IMR-90 (cell line): Measurements from ENCODE around the gene TAPBP. TPM values are rescaled to one million over a fixed set of nuclear protein-coding genes. Genes with fewer than 3 reads are reported as not detected.

Experiments used
- ATAC-seq: fragments of 200-7000 bp; cut with Tn5 transposase; 2 replicates; pipeline ENCODE4 v1.9.1; 2020; ENCODE audit warnings: low read depth, mild to moderate bottlenecking, moderate library complexity
- BruUV-seq: library from RNA; stranded (reverse); fragments of 400-500 nt; replicated peaks from 2 replicates; lab custom pipeline; 2021; lab: Mats Ljungman, UMichigan
- CTCF ChIA-PET: fragments of 300-600 bp; formaldehyde crosslinking; extraction: SDS; loops from one replicate; lab custom pipeline; 2021; ENCODE audit warnings: antibody characterized with exemption; lab: Yijun Ruan, JAX
- POLR2A ChIA-PET: fragments of 300-600 bp; sonication (Branson Sonifier 250); formaldehyde crosslinking; loops from one replicate; lab custom pipeline; 2022; ENCODE audit warnings: antibody characterized with exemption; ENCODE audit not compliant: unreplicated experiment; lab: Charles Lee
- DNase-seq: peaks from one replicate; pipeline ENCODE4 v3.0.0; 2013
- H2AFZ ChIP-seq: replicated peaks from 2 replicates; pipeline ENCODE3; 2013; ENCODE audit warnings: low read length, mild to moderate bottlenecking; ENCODE audit not compliant: poor library complexity
- H2AK5ac ChIP-seq: 2 replicates; pipeline ENCODE4 v1.6.1; 2013; ENCODE audit warnings: low read depth, low read length, inconsistent platforms
- H2AK9ac ChIP-seq: replicated peaks from 2 replicates; pipeline ENCODE3; 2013; ENCODE audit warnings: mild to moderate bottlenecking, low read depth, low read length, moderate library complexity; ENCODE audit not compliant: poor library complexity
- H2BK120ac ChIP-seq: 2 replicates; pipeline ENCODE4 v1.6.1; 2013; ENCODE audit warnings: low read depth, low read length, inconsistent platforms
- H2BK15ac ChIP-seq: 3 replicates; pipeline ENCODE4 v1.6.1; 2013; ENCODE audit warnings: low read depth, low read length, inconsistent platforms
- H2BK20ac ChIP-seq: 2 replicates; pipeline ENCODE4 v1.6.1; 2013; ENCODE audit warnings: low read depth, mild to moderate bottlenecking, inconsistent platforms, low read length, moderate library complexity
- H2BK5ac ChIP-seq: 2 replicates; pipeline ENCODE4 v1.6.1; 2013; ENCODE audit warnings: mild to moderate bottlenecking, low read depth, low read length, inconsistent platforms; ENCODE audit not compliant: poor library complexity, severe bottlenecking
- H3K14ac ChIP-seq: replicated peaks from 2 replicates; pipeline ENCODE4 v1.6.1; 2013; ENCODE audit warnings: low read depth, low read length, inconsistent platforms
- H3K18ac ChIP-seq: 2 replicates; pipeline ENCODE4 v1.6.1; 2013; ENCODE audit warnings: low read depth, low read length, control low read depth
- H3K23ac ChIP-seq: 2 replicates; pipeline ENCODE4 v1.6.1; 2013; ENCODE audit warnings: low read depth, low read length, inconsistent platforms
- H3K27ac ChIP-seq: 2 replicates; pipeline ENCODE4 v1.5.1; 2013; ENCODE audit warnings: mild to moderate bottlenecking, control low read depth, low read length; ENCODE audit not compliant: insufficient read depth
- H3K27me3 ChIP-seq: 2 replicates; pipeline ENCODE4 v1.6.1; 2013; ENCODE audit warnings: low read length; ENCODE audit not compliant: control insufficient read depth, insufficient read depth
- H3K36me3 ChIP-seq: 2 replicates; pipeline ENCODE4 v1.6.1; 2013; ENCODE audit warnings: low read length, mixed read lengths; ENCODE audit not compliant: control insufficient read depth, insufficient read depth
- H3K4ac ChIP-seq: 2 replicates; pipeline ENCODE4 v1.6.1; 2013; ENCODE audit warnings: low read depth, low read length, inconsistent platforms
- H3K4me1 ChIP-seq: 2 replicates; pipeline ENCODE4 v1.6.1; 2013; ENCODE audit warnings: low read length, mixed read lengths; ENCODE audit not compliant: control insufficient read depth, insufficient read depth
- H3K4me2 ChIP-seq: 2 replicates; pipeline ENCODE4 v1.6.1; 2013; ENCODE audit warnings: low read depth, mild to moderate bottlenecking, control low read depth, low read length, moderate library complexity
- H3K4me3 ChIP-seq: 2 replicates; pipeline ENCODE4 v1.5.1; 2013; ENCODE audit warnings: low read depth, mild to moderate bottlenecking, control low read depth, low read length, moderate library complexity; ENCODE audit not compliant: insufficient read depth
- H3K56ac ChIP-seq: 2 replicates; pipeline ENCODE4 v1.6.1; 2013; ENCODE audit warnings: low read length, inconsistent platforms; ENCODE audit not compliant: insufficient read depth; ENCODE audit errors: extremely low read depth
- H3K79me1 ChIP-seq, 2 experiments: 2 replicates each; pipeline ENCODE4 v1.6.1; 2013; ENCODE audit warnings: low read length in 2 of 2, inconsistent platforms in 1 of 2, low read depth in 1 of 2
- H3K9ac ChIP-seq: 2 replicates; pipeline ENCODE4 v1.6.1; 2013; ENCODE audit warnings: low read depth, low read length, control low read depth
- H3K9me1 ChIP-seq: 2 replicates; pipeline ENCODE4 v1.6.1; 2013; ENCODE audit warnings: low read length, inconsistent platforms; ENCODE audit not compliant: insufficient read depth
- H3K9me3 ChIP-seq: 2 replicates; pipeline ENCODE4 v1.6.1; 2013; ENCODE audit warnings: low read length; ENCODE audit not compliant: control insufficient read depth, insufficient read depth
- H4K20me1 ChIP-seq: 2 replicates; pipeline ENCODE4 v1.6.1; 2013; ENCODE audit warnings: low read length, inconsistent platforms; ENCODE audit not compliant: insufficient read depth
- H4K5ac ChIP-seq: 2 replicates; pipeline ENCODE4 v1.6.1; 2013; ENCODE audit warnings: mild to moderate bottlenecking, low read depth, low read length, control low read depth
- H4K8ac ChIP-seq, 2 experiments: 2 replicates each; pipeline ENCODE4 v1.6.1; 2013; ENCODE audit warnings: low read depth in 2 of 2, low read length in 2 of 2, control low read depth in 1 of 2, inconsistent platforms in 1 of 2
- H4K91ac ChIP-seq: 2 replicates; pipeline ENCODE4 v1.6.1; 2013; ENCODE audit warnings: low read depth, low read length, inconsistent platforms; ENCODE audit not compliant: insufficient read depth
- SMC3 ChIP-seq: fragments of 150-350 bp; IDR thresholded peaks from 2 replicates; pipeline ENCODE4 v1.6.1; 2016; ENCODE audit warnings: low read depth, mild to moderate bottlenecking, antibody characterized with exemption, low read length, moderate library complexity
- WGBS, 2 experiments: methylation state at CpG; one replicate each; pipeline versions ENCODE4 v1.1.5 to v1.1.7; 2013; ENCODE audit warnings: missing lambda C conversion rate in 2 of 2; ENCODE audit not compliant: insufficient read length in 1 of 2; ENCODE audit errors: extremely low coverage in 2 of 2; 5-methylcytosine and 5-hydroxymethylcytosine counted together
- dilution Hi-C: fragments of 300-500 bp; cut with HindIII; formaldehyde crosslinking; loops from one replicate; pipeline ENCODE4 v1.14.3; 2018; ENCODE audit warnings: low sequenced_read_pairs; ENCODE audit not compliant: unreplicated experiment
- in situ Hi-C: fragments of 300-500 bp; cut with MboI; formaldehyde crosslinking; loops from 3 replicates; pipeline ENCODE4 v1.14.3; 2019; ENCODE audit warnings: low sequenced_read_pairs, inconsistent platforms, mixed read lengths
- intact Hi-C: fragments of 100-400 bp; cut with micrococcal nuclease; formaldehyde crosslinking; loops from 2 replicates; pipeline ENCODE4 v1.10.0; 2022
- polyA plus RNA-seq, 3 experiments: library from polyadenylated mRNA; depleted of rRNA; stranded (reverse); fragments of >200 nt; gene quantifications; 2 replicates each; pipeline ENCODE4 v1.2.3, GENCODE V29; 2012; ENCODE audit warnings: low replicate concordance in 1 of 3
- total RNA-seq: library from RNA; depleted of rRNA; stranded (reverse); fragments of >200 nt; gene quantifications from 2 replicates; pipeline ENCODE4 v1.2.3, GENCODE V29; 2012
- TF ChIP-seq, protein P1 (sequence below): fragments of 150-350 bp; IDR thresholded peaks from 2 replicates; pipeline ENCODE4 v1.6.1; 2017; ENCODE audit warnings: mild to moderate bottlenecking, antibody characterized with exemption, low read length, low read depth

Gene TAPBP
- total and polyA plus RNA-seq, 2 of the 4 experiments (the other 2 are of a cell fraction) = 13.1 to 63.3 TPM

DNA sequence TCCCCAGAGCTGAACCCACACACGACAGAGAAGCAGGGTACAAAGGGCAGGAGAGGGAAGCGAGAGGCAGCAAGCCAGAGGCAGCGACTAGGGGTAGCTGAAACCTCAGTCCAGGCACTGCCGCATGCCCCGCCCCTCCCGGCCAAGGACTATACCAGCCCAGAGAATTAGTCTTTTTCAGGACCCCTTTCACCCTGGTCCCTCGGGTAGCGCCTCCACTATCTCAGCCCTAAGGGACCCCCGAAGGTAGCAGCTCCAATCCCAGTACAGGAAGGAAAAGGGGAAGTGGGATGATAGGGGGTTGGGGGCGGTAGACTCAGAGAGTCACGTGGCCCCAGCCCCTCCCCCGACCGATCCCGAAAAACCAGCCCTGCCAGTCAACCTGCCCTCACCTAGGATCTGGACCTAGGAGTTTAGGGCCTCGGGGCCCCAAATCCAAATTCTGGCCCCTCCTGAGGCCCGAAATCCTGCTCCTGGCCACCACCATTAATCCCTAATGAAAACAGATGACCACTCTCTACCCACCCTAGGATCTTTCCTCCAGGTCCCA, 16.4 kb downstream of the TAPBP start:
- intact Hi-C loops = loop anchor here (5.0 kb wide), 1 partner anchor 120 kb away; the partner anchor contains the start of gene CUTA
- H3K4me3 ChIP-seq = peak overlapping the region; percentile 29
- ATAC-seq = peak; percentile 0; the same call in 1 of the 2 replicates

More for the DNA sequence above, 16.4 kb downstream of the TAPBP start:
- Histone ChIP-seq H3K79me1 (peaks cover 15 to 33% of the 10 kb centered on the region in 2 experiments; a peak in 3 of 4 replicates), H2AK9ac (peak overlapping the region; percentile 80), H2BK120ac (no peak overlapping the region), H2BK5ac (no peak overlapping the region), H3K56ac (no peak overlapping the region), H4K5ac (no peak overlapping the region), H3K9me3 (no peaks in the 10 kb centered on the region), H3K27me3 (no peaks in the 10 kb centered on the region), H3K4me2 (peak overlapping the region; percentile 82), H3K9ac (peak overlapping the region; percentile 37), H4K91ac (no peak overlapping the region), H3K4me1 (no peaks in the 10 kb centered on the region), H3K36me3 (peaks cover 18% of the 10 kb centered on the region), H3K4ac (peak overlapping the region; percentile 39), H3K18ac (no peak overlapping the region), H3K9me1 (no peaks in the 10 kb centered on the region), H2AK5ac (peak overlapping the region; percentile 11; the same call in 1 of the 2 replicates), H4K8ac (peak overlapping the region in 1 of 2 experiments; percentile 46; a peak in 2 of 4 replicates), H2BK20ac (no peak overlapping the region), H2BK15ac (no peak overlapping the region), H4K20me1 (peaks cover 9% of the 10 kb centered on the region), H3K27ac (peak overlapping the region; percentile 16; the same call in 1 of the 2 replicates), H3K23ac (no peak overlapping the region), H2AFZ (peak overlapping the region; percentile 87), H3K14ac (peak overlapping the region; percentile 29; the same call in 1 of the 2 replicates)
- dilution Hi-C loops (no loop called here), in situ Hi-C loops (no loop called here)
- CTCF ChIA-PET = interaction anchor here (0.6 to 2.0 kb wide), 2 partner anchors 20 to 47 kb away, joined by 3 to 5 read pairs; partner anchors contain the start of gene B3GALT4
- no TSS peak for BruUV-seq
- WGBS, 2 experiments = 16% methylated on average over 5 of the region's 16 CpGs; no CpG with 5 or more reads in 1 of the 2 experiments
- TF ChIP-seq SMC3 = no peak
- TF ChIP-seq, protein P1, sequence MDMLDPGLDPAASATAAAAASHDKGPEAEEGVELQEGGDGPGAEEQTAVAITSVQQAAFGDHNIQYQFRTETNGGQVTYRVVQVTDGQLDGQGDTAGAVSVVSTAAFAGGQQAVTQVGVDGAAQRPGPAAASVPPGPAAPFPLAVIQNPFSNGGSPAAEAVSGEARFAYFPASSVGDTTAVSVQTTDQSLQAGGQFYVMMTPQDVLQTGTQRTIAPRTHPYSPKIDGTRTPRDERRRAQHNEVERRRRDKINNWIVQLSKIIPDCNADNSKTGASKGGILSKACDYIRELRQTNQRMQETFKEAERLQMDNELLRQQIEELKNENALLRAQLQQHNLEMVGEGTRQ = peak; percentile 85
- POLR2A ChIA-PET = no interaction called here
- DNase-seq = no peak
